Activated T-cell treated with anti-CD3 and anti-CD28 coated beads, Interleukin-2, amount 50 U/mL, for 1 hour (primary cell): ENCODE results near the gene EPHA10.

Experiments
- DNase-seq: peaks from one replicate; pipeline ENCODE4 v3.0.0-alpha.2; 2020

Gene EPHA10

GRCh38 chr1:37732111-37732780 is 32.7 kb downstream of the EPHA10 start:
- no peak for DNase-seq

- no peak for DNase-seq
Observed at GRCh38 chr1:37731312-37732019, 33.5 kb downstream of the EPHA10 start.

- DNase-seq: no peak
Observed at GRCh38 chr1:37730376-37730775, 34.5 kb downstream of the EPHA10 start.

GRCh38 chr1:37728416-37728815 is 36.5 kb downstream of the EPHA10 start:
- no peak for DNase-seq

- no peak for DNase-seq
Observed at GRCh38 chr1:37726751-37727585, 38.0 kb downstream of the EPHA10 start.

GRCh38 chr1:37725851-37726613 is 38.9 kb downstream of the EPHA10 start:
- no peak for DNase-seq

GRCh38 chr1:37724575-37724974 is 40.3 kb downstream of the EPHA10 start:
- DNase-seq: no peak

- DNase-seq: no peak
Observed at GRCh38 chr1:37723390-37724078, 41.4 kb downstream of the EPHA10 start.

GRCh38 chr1:37723072-37723389 is 41.9 kb downstream of the EPHA10 start:
- no peak for DNase-seq

GRCh38 chr1:37722181-37723071 is 42.5 kb downstream of the EPHA10 start:
- no peak for DNase-seq

GRCh38 chr1:37721565-37721964 is 43.4 kb downstream of the EPHA10 start:
- DNase-seq: no peak

- DNase-seq: no peak
Observed at GRCh38 chr1:37720231-37721130, 44.4 kb downstream of the EPHA10 start.

GRCh38 chr1:37719572-37720195 is 45.2 kb downstream of the EPHA10 start:
- DNase-seq: no peak

- no peak for DNase-seq
Observed at GRCh38 chr1:37718901-37719571, 45.9 kb downstream of the EPHA10 start.

GRCh38 chr1:37718181-37718900 is 46.6 kb downstream of the EPHA10 start:
- DNase-seq: no peak

GRCh38 chr1:37717631-37718030 is 47.3 kb downstream of the EPHA10 start:
- no peak for DNase-seq

- DNase-seq: no peak
Observed at GRCh38 chr1:37716321-37716720, 48.6 kb downstream of the EPHA10 start.

GRCh38 chr1:37714689-37715088 is 50.2 kb downstream of the EPHA10 start:
- no peak for DNase-seq

- no peak for DNase-seq
Observed at GRCh38 chr1:37714226-37714625, 50.7 kb downstream of the EPHA10 start.
